HepG2 (cell line): ENCODE measurements around the gene PIP5K1C.

Source experiments
- CTCF ChIP-seq: sonication (generic); formaldehyde crosslinking; IDR thresholded peaks from 2 replicates; pipeline ENCODE4 v1.5.0; 2020; ENCODE audit warnings: mild to moderate bottlenecking, missing genetic modification reagents, moderate library complexity
- E2F5 ChIP-seq: sonication (generic); formaldehyde crosslinking; conservative IDR thresholded peaks from 2 replicates; pipeline ENCODE4 v1.4.0; 2020; ENCODE audit warnings: missing genetic modification reagents
- HMGXB4 ChIP-seq, 2 experiments: sonication (generic) in 1 of 2; formaldehyde crosslinking in 1 of 2; IDR thresholded peaks; 2 replicates each; pipeline versions ENCODE4 v1.4.0 to v1.6.1; 2018 to 2020; ENCODE audit warnings: missing genetic modification reagents in 2 of 2, borderline replicate concordance in 1 of 2, low read depth in 1 of 2, mild to moderate bottlenecking in 1 of 2, missing biosample characterization in 1 of 2
- MLLT10 ChIP-seq: sonication (generic); formaldehyde crosslinking; IDR thresholded peaks from 2 replicates; pipeline ENCODE4 v1.4.0; 2020; ENCODE audit warnings: missing genetic modification reagents
- POGZ ChIP-seq: sonication (generic); formaldehyde crosslinking; IDR thresholded peaks from 2 replicates; pipeline ENCODE4 v1.4.0; 2020; ENCODE audit warnings: mild to moderate bottlenecking, missing genetic modification reagents
- POLR2A ChIP-seq, 2 experiments: IDR thresholded peaks; 2 replicates each; pipeline ENCODE4 v1.6.1; 2011; ENCODE audit warnings: low read depth in 2 of 2, low read length in 2 of 2, mild to moderate bottlenecking in 1 of 2, moderate library complexity in 1 of 2; ENCODE audit not compliant: insufficient read depth in 1 of 2
- TBP ChIP-seq: sonication (generic); formaldehyde crosslinking; IDR thresholded peaks from 2 replicates; pipeline ENCODE4 v1.5.0; 2020; ENCODE audit warnings: missing genetic modification reagents
- ZBTB21 ChIP-seq: sonication (generic); formaldehyde crosslinking; IDR thresholded peaks from 2 replicates; pipeline ENCODE4 v1.4.0; 2020; ENCODE audit warnings: missing genetic modification reagents

GRCh38 chr19:3716147-3716668 is 15.9 kb upstream of the PIP5K1C start:
- no peak for TF ChIP-seq CTCF (CRISPR knock-in tag)
- no peak for TF ChIP-seq ZBTB21
- TF ChIP-seq TBP (CRISPR knock-in tag) = no peak
- no peak for TF ChIP-seq MLLT10 (CRISPR knock-in tag)
- TF ChIP-seq E2F5 (CRISPR knock-in tag) = no peak
- TF ChIP-seq POLR2A (IDR thresholded peaks at IDR 0.05; ENCODE audit: insufficient read depth in 1 of 2, low read depth in 2 of 2, low read length in 2 of 2) = no peak
- no peak for TF ChIP-seq HMGXB4 (CRISPR knock-in tag; IDR thresholded peaks at IDR 0.05; ENCODE audit: borderline replicate concordance in 1 of 2, low read depth in 1 of 2)
- TF ChIP-seq POGZ = no peak
